GM18520 (cell line): Measurements from ENCODE around the gene ZNF334.

Experiments used
- ATAC-seq: cut with Tn5 transposase; IDR thresholded peaks from one replicate; pipeline ENCODE4 v1.9.1; 2021; ENCODE audit not compliant: unreplicated experiment

ZNF334 gene

GRCh38 chr20:46512943-46513844 is at the start of gene ZNF334:
ZNF334 (minus strand) TSS chr20:46513559; CDS start chr20:46512102, 1,457 bp downstream.
- no peak for ATAC-seq

- no peak for ATAC-seq
Observed at GRCh38 chr20:46562373-46563169, 49.2 kb upstream of the ZNF334 start.

GRCh38 chr20:46562009-46562372 is 48.6 kb upstream of the ZNF334 start:
- no peak for ATAC-seq

GRCh38 chr20:46559685-46560440 is 46.5 kb upstream of the ZNF334 start:
- no peak for ATAC-seq

- no peak for ATAC-seq
Observed at GRCh38 chr20:46559001-46559400, 45.6 kb upstream of the ZNF334 start.

GRCh38 chr20:46558511-46558959 is 45.2 kb upstream of the ZNF334 start:
- ATAC-seq: no peak

- ATAC-seq: no peak
Observed at GRCh38 chr20:46557231-46557956, 44.0 kb upstream of the ZNF334 start.

- no peak for ATAC-seq
Observed at GRCh38 chr20:46555370-46555956, 42.1 kb upstream of the ZNF334 start.

GRCh38 chr20:46554828-46555227 is 41.5 kb upstream of the ZNF334 start:
- ATAC-seq: no peak

GRCh38 chr20:46553926-46554325 is 40.6 kb upstream of the ZNF334 start:
- no peak for ATAC-seq

- ATAC-seq: no peak
Observed at GRCh38 chr20:46552460-46553420, 39.4 kb upstream of the ZNF334 start.

GRCh38 chr20:46551522-46552381 is 38.4 kb upstream of the ZNF334 start:
- ATAC-seq: no peak

- no peak for ATAC-seq
Observed at GRCh38 chr20:46550461-46550860, 37.1 kb upstream of the ZNF334 start, which contains the start of gene OCSTAMP. OCSTAMP (minus strand) TSS chr20:46550654; CDS start chr20:46550560, 94 bp downstream.

- ATAC-seq: no peak
Observed at GRCh38 chr20:46549188-46549972, 36.0 kb upstream of the ZNF334 start.

- no peak for ATAC-seq
Observed at GRCh38 chr20:46548688-46549087, 35.3 kb upstream of the ZNF334 start.

GRCh38 chr20:46547995-46548394 is 34.6 kb upstream of the ZNF334 start:
- no peak for ATAC-seq

GRCh38 chr20:46546936-46547335 is 33.6 kb upstream of the ZNF334 start:
- no peak for ATAC-seq
